HepG2 (cell line): Measurements from ENCODE around the gene ALDH18A1. TPM values are rescaled to one million over a fixed set of nuclear protein-coding genes. Genes with fewer than 3 reads are reported as not detected.
A peak's percentile ranks its signal among the peaks of the same experiment; 100 is the strongest.

ENCODE experiments used
- CEBPB ChIP-seq: IDR thresholded peaks from 2 replicates; pipeline ENCODE4 v1.6.1; 2011; ENCODE audit warnings: low read depth, low read length, improper control_type of control experiment, borderline replicate concordance
- CEBPG ChIP-seq: IDR thresholded peaks from 2 replicates; pipeline ENCODE4 v1.6.1; 2016
- FOSL1 ChIP-seq: sonication (generic); formaldehyde crosslinking; IDR thresholded peaks from 2 replicates; pipeline ENCODE4 v1.9.0; 2021; ENCODE audit warnings: missing genetic modification reagents, borderline replicate concordance
- GATAD2A ChIP-seq: IDR thresholded peaks from 2 replicates; pipeline ENCODE4 v1.6.1; 2016
- KDM6A ChIP-seq: IDR thresholded peaks from 2 replicates; pipeline ENCODE4 v1.6.1; 2016; ENCODE audit warnings: low read depth
- KMT2A ChIP-seq: sonication (generic); formaldehyde crosslinking; IDR thresholded peaks from 2 replicates; pipeline ENCODE4 v1.4.0; 2020; ENCODE audit warnings: missing genetic modification reagents
- NCOA1 ChIP-seq: sonication (generic); formaldehyde crosslinking; IDR thresholded peaks from 2 replicates; pipeline ENCODE4 v1.9.0; 2021; ENCODE audit warnings: missing genetic modification reagents
- PAF1 ChIP-seq: IDR thresholded peaks from 2 replicates; pipeline ENCODE4 v1.6.1; 2016; ENCODE audit warnings: missing genetic modification reagents, missing compliant biosample characterization
- SALL1 ChIP-seq: sonication (generic); formaldehyde crosslinking; IDR thresholded peaks from 2 replicates; pipeline ENCODE4 v1.8.0; 2022; ENCODE audit warnings: mild to moderate bottlenecking, missing genetic modification reagents
- SOX5 ChIP-seq: IDR thresholded peaks from 2 replicates; pipeline ENCODE4 v1.6.1; 2016; ENCODE audit warnings: borderline replicate concordance
- SOX6 ChIP-seq, 2 experiments: fragments of 450-650 bp in 1 of 2; sonication (generic) in 1 of 2; formaldehyde crosslinking in 1 of 2; IDR thresholded peaks; 2 replicates each; pipeline versions ENCODE4 v1.4.0 to v1.6.1; 2017 to 2020; ENCODE audit warnings: antibody characterized with exemption in 1 of 2, mild to moderate bottlenecking in 1 of 2, missing genetic modification reagents in 1 of 2
- TCF7 ChIP-seq: sonication (generic); IDR thresholded peaks from 2 replicates; pipeline ENCODE4 v1.6.1; 2016; ENCODE audit warnings: antibody characterized with exemption, low read depth
- ZEB1 ChIP-seq: IDR thresholded peaks from 2 replicates; pipeline ENCODE4 v1.6.1; 2012; ENCODE audit warnings: mild to moderate bottlenecking, low read depth, inconsistent platforms; ENCODE audit not compliant: insufficient replicate concordance
- ZNF235 ChIP-seq: sonication (generic); formaldehyde crosslinking; IDR thresholded peaks from 2 replicates; pipeline ENCODE4 v1.8.1; 2023; ENCODE audit warnings: mild to moderate bottlenecking, missing genetic modification reagents, borderline replicate concordance
- ZNF24 ChIP-seq: fragments of 450-650 bp; IDR thresholded peaks from 2 replicates; pipeline ENCODE4 v1.6.1; 2017; ENCODE audit warnings: antibody characterized with exemption, mild to moderate bottlenecking
- ZNF446 ChIP-seq: sonication (generic); formaldehyde crosslinking; IDR thresholded peaks from 2 replicates; pipeline ENCODE4 v1.5.0; 2020; ENCODE audit warnings: mild to moderate bottlenecking, missing genetic modification reagents
- ZNF496 ChIP-seq: sonication (generic); formaldehyde crosslinking; IDR thresholded peaks from 2 replicates; pipeline ENCODE4 v1.8.1; 2023; ENCODE audit warnings: mild to moderate bottlenecking, moderate library complexity, missing genetic modification reagents; ENCODE audit not compliant: insufficient replicate concordance
- ZNF580 ChIP-seq: IDR thresholded peaks from 2 replicates; pipeline ENCODE4 v1.6.1; 2016; ENCODE audit warnings: low read depth, borderline replicate concordance
- ZNF740 ChIP-seq: sonication (generic); formaldehyde crosslinking; IDR thresholded peaks from 2 replicates; pipeline ENCODE4 v1.4.0; 2020; ENCODE audit warnings: missing genetic modification reagents
- ZNF773 ChIP-seq: sonication (generic); formaldehyde crosslinking; IDR thresholded peaks from 2 replicates; pipeline ENCODE4 v1.4.0; 2020; ENCODE audit warnings: missing genetic modification reagents, borderline replicate concordance
- ZSCAN21 ChIP-seq: sonication (generic); formaldehyde crosslinking; IDR thresholded peaks from 2 replicates; pipeline ENCODE4 v1.8.0; 2022; ENCODE audit warnings: mild to moderate bottlenecking, missing genetic modification reagents, moderate library complexity, borderline replicate concordance
- ZSCAN31 ChIP-seq: sonication (generic); formaldehyde crosslinking; IDR thresholded peaks from 2 replicates; pipeline ENCODE4 v1.5.0; 2020; ENCODE audit warnings: low read depth, mild to moderate bottlenecking, missing genetic modification reagents
- ZSCAN9 ChIP-seq: IDR thresholded peaks from 2 replicates; pipeline ENCODE4 v1.6.1; 2016; ENCODE audit warnings: borderline replicate concordance
- polyA plus RNA-seq, 8 experiments: library from polyadenylated mRNA; depleted of rRNA in 3 of 8; stranded (reverse) in 7 of 8; unstranded in 1 of 8; fragments of >200 nt; fragmentation: Illumina TruSeq in 4 of 8; extraction: Trizol in 4 of 8; gene quantifications; 2 replicates each; pipeline versions ENCODE4 v1.2.1 to v1.2.3, GENCODE V29; 2011 to 2016; ENCODE audit warnings: low read depth in 4 of 8, missing spikeins in 1 of 8, mixed read lengths in 1 of 8; ENCODE audit not compliant: insufficient read depth in 1 of 8
- total RNA-seq, 5 experiments: library from RNA; depleted of rRNA; stranded (reverse); fragments of >200 nt; fragmentation: Illumina TruSeq; extraction: Trizol; gene quantifications; 2 replicates each; pipeline ENCODE4 v1.2.3, GENCODE V29; 2016; ENCODE audit warnings: low read depth in 1 of 5
- TF ChIP-seq, protein P1 (sequence below): sonication (generic); formaldehyde crosslinking; IDR thresholded peaks from 2 replicates; pipeline ENCODE4 v1.5.0; 2020; ENCODE audit warnings: mild to moderate bottlenecking, missing genetic modification reagents
- TF ChIP-seq, protein P2 (sequence below): sonication (generic); formaldehyde crosslinking; IDR thresholded peaks from 2 replicates; pipeline ENCODE4 v1.4.0; 2020; ENCODE audit warnings: mild to moderate bottlenecking, missing genetic modification reagents
- TF ChIP-seq, protein P3 (sequence below): sonication (generic); formaldehyde crosslinking; IDR thresholded peaks from 2 replicates; pipeline ENCODE4 v1.5.0; 2020; ENCODE audit warnings: mild to moderate bottlenecking, missing genetic modification reagents, borderline replicate concordance

The ALDH18A1 gene
- total and polyA plus RNA-seq, 2 of the 13 experiments (the other 11 are each of a cell fraction or from before 2014, with no cell fraction given) = 180 to 263 TPM

GRCh38 chr10:95564291-95564690 is 92.2 kb downstream of the ALDH18A1 start (continued):
- 0 out of 2 replicates have a peak, but pooled peaks have one; percentile 40 for TF ChIP-seq TCF7
- TF ChIP-seq KMT2A (CRISPR knock-in tag) = no peak
- no peak for TF ChIP-seq PAF1 (CRISPR knock-in tag)
- no peak for TF ChIP-seq ZNF740
- peak; percentile 30; the same call in 1 of the 2 replicates for TF ChIP-seq SOX5 (CRISPR knock-in tag)
- TF ChIP-seq ZNF235 (CRISPR knock-in tag) = no peak
- no peak for TF ChIP-seq ZSCAN21 (CRISPR knock-in tag)
- no peak for TF ChIP-seq ZSCAN9 (CRISPR knock-in tag)
- TF ChIP-seq GATAD2A (CRISPR knock-in tag) = 0 out of 2 replicates have a peak, but pooled peaks have one; percentile 25
- TF ChIP-seq CEBPG (CRISPR knock-in tag) = peak; percentile 88
- no peak for TF ChIP-seq ZEB1
- TF ChIP-seq FOSL1 (CRISPR knock-in tag) = no peak
- peak; percentile 47; the same call in 1 of the 2 replicates for TF ChIP-seq SALL1 (CRISPR knock-in tag)
- no peak for TF ChIP-seq ZNF446 (CRISPR knock-in tag)
- no peak for TF ChIP-seq NCOA1 (CRISPR knock-in tag)
- TF ChIP-seq, protein P1, sequence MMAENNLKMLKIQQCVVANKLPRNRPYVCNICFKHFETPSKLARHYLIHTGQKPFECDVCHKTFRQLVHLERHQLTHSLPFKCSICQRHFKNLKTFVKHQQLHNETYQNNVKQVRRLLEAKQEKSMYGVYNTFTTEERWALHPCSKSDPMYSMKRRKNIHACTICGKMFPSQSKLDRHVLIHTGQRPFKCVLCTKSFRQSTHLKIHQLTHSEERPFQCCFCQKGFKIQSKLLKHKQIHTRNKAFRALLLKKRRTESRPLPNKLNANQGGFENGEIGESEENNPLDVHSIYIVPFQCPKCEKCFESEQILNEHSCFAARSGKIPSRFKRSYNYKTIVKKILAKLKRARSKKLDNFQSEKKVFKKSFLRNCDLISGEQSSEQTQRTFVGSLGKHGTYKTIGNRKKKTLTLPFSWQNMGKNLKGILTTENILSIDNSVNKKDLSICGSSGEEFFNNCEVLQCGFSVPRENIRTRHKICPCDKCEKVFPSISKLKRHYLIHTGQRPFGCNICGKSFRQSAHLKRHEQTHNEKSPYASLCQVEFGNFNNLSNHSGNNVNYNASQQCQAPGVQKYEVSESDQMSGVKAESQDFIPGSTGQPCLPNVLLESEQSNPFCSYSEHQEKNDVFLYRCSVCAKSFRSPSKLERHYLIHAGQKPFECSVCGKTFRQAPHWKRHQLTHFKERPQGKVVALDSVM (CRISPR knock-in tag) = no peak
- peak; percentile 82 for TF ChIP-seq CEBPB
- TF ChIP-seq ZNF496 (CRISPR knock-in tag) = no peak
- TF ChIP-seq, protein P2, sequence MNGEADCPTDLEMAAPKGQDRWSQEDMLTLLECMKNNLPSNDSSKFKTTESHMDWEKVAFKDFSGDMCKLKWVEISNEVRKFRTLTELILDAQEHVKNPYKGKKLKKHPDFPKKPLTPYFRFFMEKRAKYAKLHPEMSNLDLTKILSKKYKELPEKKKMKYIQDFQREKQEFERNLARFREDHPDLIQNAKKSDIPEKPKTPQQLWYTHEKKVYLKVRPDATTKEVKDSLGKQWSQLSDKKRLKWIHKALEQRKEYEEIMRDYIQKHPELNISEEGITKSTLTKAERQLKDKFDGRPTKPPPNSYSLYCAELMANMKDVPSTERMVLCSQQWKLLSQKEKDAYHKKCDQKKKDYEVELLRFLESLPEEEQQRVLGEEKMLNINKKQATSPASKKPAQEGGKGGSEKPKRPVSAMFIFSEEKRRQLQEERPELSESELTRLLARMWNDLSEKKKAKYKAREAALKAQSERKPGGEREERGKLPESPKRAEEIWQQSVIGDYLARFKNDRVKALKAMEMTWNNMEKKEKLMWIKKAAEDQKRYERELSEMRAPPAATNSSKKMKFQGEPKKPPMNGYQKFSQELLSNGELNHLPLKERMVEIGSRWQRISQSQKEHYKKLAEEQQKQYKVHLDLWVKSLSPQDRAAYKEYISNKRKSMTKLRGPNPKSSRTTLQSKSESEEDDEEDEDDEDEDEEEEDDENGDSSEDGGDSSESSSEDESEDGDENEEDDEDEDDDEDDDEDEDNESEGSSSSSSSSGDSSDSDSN (CRISPR knock-in tag) = no peak
- 0 out of 2 replicates have a peak, but pooled peaks have one; percentile 19 for TF ChIP-seq KDM6A (CRISPR knock-in tag)
- no peak for TF ChIP-seq SOX6 (IDR thresholded peaks at IDR 0.05)
- TF ChIP-seq SOX6 (CRISPR knock-in tag; IDR thresholded peaks at IDR 0.05) = peak; percentile 40; the same call in 1 of the 2 replicates
- TF ChIP-seq ZNF580 (CRISPR knock-in tag) = 0 out of 2 replicates have a peak, but pooled peaks have one; percentile 14
- TF ChIP-seq ZNF773 (CRISPR knock-in tag) = no peak
- TF ChIP-seq, protein P3, sequence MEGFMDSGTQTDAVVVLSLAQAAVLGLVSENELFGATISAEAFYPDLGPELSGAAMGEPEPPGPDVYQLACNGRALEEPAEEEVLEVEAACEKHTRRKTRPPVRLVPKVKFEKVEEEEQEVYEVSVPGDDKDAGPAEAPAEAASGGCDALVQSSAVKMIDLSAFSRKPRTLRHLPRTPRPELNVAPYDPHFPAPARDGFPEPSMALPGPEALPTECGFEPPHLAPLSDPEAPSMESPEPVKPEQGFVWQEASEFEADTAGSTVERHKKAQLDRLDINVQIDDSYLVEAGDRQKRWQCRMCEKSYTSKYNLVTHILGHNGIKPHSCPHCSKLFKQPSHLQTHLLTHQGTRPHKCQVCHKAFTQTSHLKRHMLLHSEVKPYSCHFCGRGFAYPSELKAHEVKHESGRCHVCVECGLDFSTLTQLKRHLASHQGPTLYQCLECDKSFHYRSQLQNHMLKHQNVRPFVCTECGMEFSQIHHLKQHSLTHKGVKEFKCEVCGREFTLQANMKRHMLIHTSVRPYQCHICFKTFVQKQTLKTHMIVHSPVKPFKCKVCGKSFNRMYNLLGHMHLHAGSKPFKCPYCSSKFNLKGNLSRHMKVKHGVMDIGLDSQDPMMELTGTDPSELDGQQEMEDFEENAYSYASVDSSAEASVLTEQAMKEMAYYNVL (CRISPR knock-in tag) = peak; percentile 42; the same call in 1 of the 2 replicates
- no peak for TF ChIP-seq ZNF24
- peak; percentile 34; the same call in 1 of the 2 replicates for TF ChIP-seq ZSCAN31
